ENCODE results near the gene SEMA6A. TPM values are rescaled to one million over a fixed set of nuclear protein-coding genes. Genes with fewer than 3 reads are reported as not detected.

Gene SEMA6A
- 1 to 10 TPM; 2.5 to 6.5 (median 2.7) TPM for total RNA-seq

- TF ChIP-seq POLR2A (IDR thresholded peaks at IDR 0.05): peak; percentile 44 to 71
- TF ChIP-seq CTCF (IDR thresholded peaks at IDR 0.05 in 4 of 5, conservative IDR thresholded peaks at IDR 0.05 in 1 of 5): peak in 2 of 5 experiments; percentile 11 to 31
- H3K4me3 ChIP-seq: peak within 1 kb of the TSS; percentile 50 to 67 (median 60)
- intact Hi-C loops (cut with DNase I; ENCODE audit: low total_unique reads) (loop anchor here (2.0 to 10.0 kb wide), 2 partner anchors 78 to 440 kb away; no protein-coding TSS in a partner anchor), in situ Hi-C loops (cut with MboI; ENCODE audit: low sequenced_read_pairs in 4 of 4) (loop anchor here in 1 of 4 donors (25.0 kb wide), 1 partner anchor 437 kb away; no protein-coding TSS in a partner anchor)
- H3K9me3 ChIP-seq: no peaks in the 10 kb centered on the region
- ATAC-seq: peak; percentile 74
- peaks cover 48 to 53% (median 51%) of the 10 kb centered on the region in 3 donors for H3K27me3 ChIP-seq
- H3K4me1 ChIP-seq: peaks cover 13 to 30% of the 10 kb centered on the region in 2 donors
- H3K36me3 ChIP-seq: no peaks in the 10 kb centered on the region
- peak within 1 kb of the TSS; percentile 60 to 77 (median 72) for H3K27ac ChIP-seq
- DNase-seq: peak; percentile 70 to 78
These were observed at the start of gene SEMA6A for GRCh38 chr5:116574367-116575325. SEMA6A (minus strand) TSS chr5:116574823; CDS start chr5:116504944, 69,879 bp downstream.

- Histone ChIP-seq H3K4me3 (no peak overlapping the region), H3K27me3 (no peaks in the 10 kb centered on the region), H3K4me1 (peaks cover 0 to 8% of the 10 kb centered on the region in 2 donors), H3K27ac (no peak overlapping the region), H3K9me3 (no peaks in the 10 kb centered on the region), H3K36me3 (no peaks in the 10 kb centered on the region)
- DNase-seq (no peak), ATAC-seq (no peak)
- TF ChIP-seq POLR2A (IDR thresholded peaks at IDR 0.05): no peak
- TF ChIP-seq CTCF (IDR thresholded peaks at IDR 0.05 in 4 of 5, conservative IDR thresholded peaks at IDR 0.05 in 1 of 5): no peak
- in situ Hi-C loops (cut with MboI; ENCODE audit: low sequenced_read_pairs in 4 of 4) (no loop called here), intact Hi-C loops (cut with DNase I; ENCODE audit: low total_unique reads) (no loop called here)
These were observed 47.9 kb upstream of the SEMA6A start for GRCh38 chr5:116622375-116623050.

GRCh38 chr5:116621599-116621998 lies 47.0 kb upstream of the SEMA6A start:
- in situ Hi-C loops (cut with MboI; ENCODE audit: low sequenced_read_pairs in 4 of 4) (no loop called here), intact Hi-C loops (cut with DNase I; ENCODE audit: low total_unique reads) (no loop called here)
- ATAC-seq (no peak), DNase-seq (no peak)
- Histone ChIP-seq H3K36me3 (no peaks in the 10 kb centered on the region), H3K9me3 (no peaks in the 10 kb centered on the region), H3K4me3 (no peak overlapping the region), H3K4me1 (peaks cover 0 to 5% of the 10 kb centered on the region in 2 donors), H3K27ac (no peak overlapping the region), H3K27me3 (no peaks in the 10 kb centered on the region)
- no peak for TF ChIP-seq POLR2A (IDR thresholded peaks at IDR 0.05)
- no peak for TF ChIP-seq CTCF (IDR thresholded peaks at IDR 0.05 in 4 of 5, conservative IDR thresholded peaks at IDR 0.05 in 1 of 5)

- Histone ChIP-seq H3K36me3 (no peaks in the 10 kb centered on the region), H3K4me3 (no peak overlapping the region), H3K4me1 (no peaks in the 10 kb centered on the region), H3K27ac (no peak overlapping the region), H3K9me3 (no peaks in the 10 kb centered on the region), H3K27me3 (no peaks in the 10 kb centered on the region)
- intact Hi-C loops (cut with DNase I; ENCODE audit: low total_unique reads): no loop called here
- in situ Hi-C loops (cut with MboI; ENCODE audit: low sequenced_read_pairs in 4 of 4): no loop called here
- DNase-seq (no peak), ATAC-seq (no peak)
- no peak for TF ChIP-seq CTCF (IDR thresholded peaks at IDR 0.05 in 4 of 5, conservative IDR thresholded peaks at IDR 0.05 in 1 of 5)
- no peak for TF ChIP-seq POLR2A (IDR thresholded peaks at IDR 0.05)
These were observed 42.3 kb upstream of the SEMA6A start for GRCh38 chr5:116616876-116617275.

Data from gastrocnemius medialis (tissue), 4 donors.